Myometrial cell (primary cell): ENCODE measurements around the gene RAB3A. TPM values are rescaled to one million over a fixed set of nuclear protein-coding genes. Genes with fewer than 3 reads are reported as not detected.

ENCODE experiments used
- total RNA-seq: library from RNA; depleted of rRNA; stranded (reverse); fragments of >200 nt; gene quantifications from 2 replicates; pipeline ENCODE4 v1.2.3, GENCODE V29; 2015

Gene RAB3A, protein sequence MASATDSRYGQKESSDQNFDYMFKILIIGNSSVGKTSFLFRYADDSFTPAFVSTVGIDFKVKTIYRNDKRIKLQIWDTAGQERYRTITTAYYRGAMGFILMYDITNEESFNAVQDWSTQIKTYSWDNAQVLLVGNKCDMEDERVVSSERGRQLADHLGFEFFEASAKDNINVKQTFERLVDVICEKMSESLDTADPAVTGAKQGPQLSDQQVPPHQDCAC
- 0.18 and 1.4 TPM in 2 replicates for total RNA-seq

DNA sequence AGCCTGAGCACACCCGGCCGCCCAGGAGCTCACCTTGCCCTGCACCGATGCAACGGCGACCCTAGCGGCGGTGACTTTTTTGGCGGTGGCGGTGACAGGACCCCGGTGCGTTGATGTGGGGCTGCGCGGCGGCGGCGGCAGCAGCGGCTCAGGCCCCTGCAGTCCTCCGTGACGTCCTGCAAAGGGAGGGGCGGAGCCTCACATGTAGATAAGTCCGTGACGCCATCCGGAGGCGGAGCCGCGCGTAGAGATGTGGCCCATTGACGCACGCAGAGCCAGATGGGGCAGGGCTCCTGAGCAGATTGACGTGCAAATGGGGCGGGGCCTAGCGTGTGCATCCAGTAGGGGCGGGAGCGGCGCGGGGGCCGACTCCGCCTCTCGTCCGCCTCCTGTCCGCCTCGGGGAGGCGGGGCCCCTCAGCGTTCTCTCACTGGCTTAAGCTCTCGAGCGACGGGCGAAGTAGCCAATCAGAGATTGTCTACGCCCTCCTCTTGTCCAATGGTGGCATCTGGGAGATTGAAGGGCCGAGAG, at the start of gene RAB3A:
RAB3A (minus strand) TSS at position 180 of the 531 bp plus-strand sequence. CDS start 1,302 bp downstream, outside the sequence.

DNA sequence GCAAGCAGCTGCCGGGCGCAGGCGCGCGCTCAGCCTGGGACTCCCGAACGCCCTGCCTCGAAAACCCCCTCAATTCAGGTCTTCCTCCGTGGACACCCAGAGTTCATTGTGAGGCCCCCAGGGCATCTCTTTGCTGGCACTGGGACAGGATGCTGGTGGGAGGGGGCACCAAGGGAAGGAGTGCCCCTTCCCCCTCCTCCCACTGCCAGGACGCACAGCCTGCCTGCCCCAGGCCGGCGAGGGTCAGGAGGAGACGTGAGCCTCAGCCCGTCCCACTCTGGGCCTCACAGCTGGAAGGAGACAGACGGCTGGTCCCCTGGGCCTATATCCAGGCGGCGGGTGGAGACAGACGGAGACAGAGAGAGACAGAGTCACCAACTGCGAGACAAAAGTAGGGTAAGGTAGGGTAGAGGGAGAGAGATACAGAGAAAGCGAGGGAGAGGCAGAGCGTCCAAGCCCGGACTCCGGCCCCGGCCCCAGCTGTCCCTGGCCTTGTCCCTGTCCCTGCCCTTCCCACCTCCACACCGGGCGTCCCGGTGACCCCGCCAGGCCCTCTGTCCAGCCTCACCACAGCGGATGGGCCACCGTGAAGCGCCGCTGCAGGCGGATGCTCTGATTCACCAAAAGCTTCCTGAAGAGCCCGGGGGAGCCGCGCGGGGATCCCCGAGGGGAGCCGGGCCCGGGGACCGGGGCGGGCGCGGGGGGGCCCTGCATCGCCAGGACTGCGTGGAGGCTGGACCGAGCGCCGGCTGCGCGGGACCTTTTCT, 22.0 kb upstream of the RAB3A start, which contains the start of gene PDE4C:
PDE4C (minus strand) TSS at position 737 of the 767 bp plus-strand sequence; CDS start at position 714, 23 bp downstream.

DNA sequence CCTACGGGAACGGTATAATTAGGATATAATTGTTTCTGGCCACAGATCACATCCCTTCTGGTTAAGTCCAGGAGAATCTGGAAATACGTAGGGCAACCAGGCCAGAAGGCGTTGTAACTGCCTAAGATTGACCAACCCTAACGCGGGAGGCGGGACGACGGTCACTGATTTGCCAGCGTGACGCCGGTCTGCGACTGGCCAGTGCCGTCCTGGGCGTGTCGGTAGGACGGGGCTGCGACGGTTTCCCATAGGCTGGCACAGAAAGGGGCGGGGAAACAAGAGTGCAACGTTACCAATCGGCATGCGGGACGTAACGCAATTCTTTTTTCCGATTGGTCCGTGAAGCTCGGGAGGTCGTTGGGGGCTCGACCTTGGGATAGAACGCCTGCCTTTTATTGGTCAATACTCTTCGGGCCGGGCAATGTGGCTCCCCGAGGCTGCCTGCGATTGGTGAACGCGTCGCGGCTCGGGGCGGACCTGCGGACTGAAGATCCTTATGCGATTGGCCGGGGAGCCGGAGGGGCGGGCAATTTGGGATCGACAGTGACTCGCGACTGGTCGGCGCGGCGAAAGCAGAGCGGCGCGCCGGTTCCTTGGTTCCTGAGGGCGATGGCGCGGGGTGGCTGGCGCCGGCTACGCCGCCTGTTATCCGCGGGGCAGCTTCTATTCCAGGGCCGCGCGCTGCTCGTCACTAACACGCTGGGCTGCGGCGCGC, 11.0 kb downstream of the RAB3A start, which contains the start of gene MPV17L2:
MPV17L2 (plus strand) TSS at position 546 of the 715 bp plus-strand sequence; CDS start at position 610, 64 bp downstream.

DNA sequence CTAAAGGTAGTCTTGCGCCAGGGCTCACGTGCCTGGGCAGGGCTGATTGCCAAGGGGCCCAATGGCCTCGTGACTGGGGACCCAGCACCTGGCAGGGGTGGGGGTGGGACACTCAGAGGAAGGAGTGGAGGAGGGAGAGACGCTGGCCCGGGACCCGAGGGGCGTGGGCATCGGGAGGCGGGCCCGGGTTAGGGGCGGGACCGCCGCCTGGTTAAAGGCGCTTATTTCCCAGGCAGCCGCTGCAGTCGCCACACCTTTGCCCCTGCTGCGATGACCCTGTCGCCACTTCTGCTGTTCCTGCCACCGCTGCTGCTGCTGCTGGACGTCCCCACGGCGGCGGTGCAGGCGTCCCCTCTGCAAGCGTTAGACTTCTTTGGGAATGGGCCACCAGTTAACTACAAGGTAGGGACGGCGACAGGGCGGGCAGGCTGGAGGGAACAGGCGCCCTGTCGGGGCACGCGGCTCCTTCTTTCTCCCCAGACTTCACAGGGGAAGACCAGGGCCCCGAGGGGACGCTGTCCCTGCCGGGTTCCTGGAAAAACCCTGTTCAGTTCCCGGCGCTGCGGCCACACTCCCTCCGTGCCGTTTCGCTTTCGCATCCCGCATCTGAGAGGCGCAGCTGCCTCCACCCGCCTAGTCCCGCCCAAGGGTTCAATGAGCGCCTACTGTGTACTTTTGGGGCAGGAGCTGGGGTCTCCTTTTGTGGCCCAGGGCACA, 30.1 kb downstream of the RAB3A start, which contains the start of gene IFI30:
IFI30 (plus strand) TSS at position 242 of the 717 bp plus-strand sequence; CDS start at position 271, 29 bp downstream.

DNA sequence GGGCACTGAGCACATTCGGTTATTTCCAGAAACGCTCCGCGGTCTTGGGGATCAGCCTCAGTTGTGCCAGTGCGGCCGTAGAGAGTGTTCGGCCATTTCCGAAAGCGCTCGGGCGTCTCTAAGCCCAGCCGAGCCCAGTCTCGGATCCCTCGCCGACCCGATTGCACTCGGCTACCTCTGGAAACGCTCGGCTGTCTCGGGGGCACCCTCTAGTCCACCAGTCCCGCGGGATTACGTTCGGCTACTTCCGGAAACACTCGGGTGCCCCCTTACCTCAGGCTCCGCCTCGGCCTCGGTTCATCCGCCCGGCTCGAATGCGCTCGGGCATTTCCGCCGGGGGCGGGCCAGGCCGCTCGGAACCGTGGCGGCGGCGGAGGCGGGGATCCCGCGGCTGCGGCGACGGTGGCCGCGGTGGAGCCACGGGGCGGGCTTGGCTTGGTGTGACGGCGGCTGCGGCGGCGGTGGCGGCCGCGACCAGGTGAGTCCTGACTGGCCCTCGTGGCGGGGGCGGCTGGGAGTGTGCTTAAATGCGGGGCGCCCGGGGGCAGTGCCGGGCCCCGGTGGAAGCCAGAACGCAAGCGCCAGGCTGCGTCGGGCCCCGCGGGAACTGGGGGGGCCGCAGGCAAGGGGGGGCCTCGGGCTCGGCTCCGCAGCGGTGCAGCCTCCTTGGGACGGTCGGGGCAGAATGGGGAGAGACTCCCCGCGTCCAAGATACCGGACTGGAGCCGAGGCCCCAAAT, 50.9 kb downstream of the RAB3A start, which contains the start of gene PIK3R2:
PIK3R2 (plus strand) TSS at position 347 of the 739 bp plus-strand sequence. CDS start 2,717 bp downstream, outside the sequence.

Other genes with a start within 250 kb of the RAB3A start
- not detected in 2 replicates for gene KCNN1, start 236.9 kb downstream of the RAB3A start, total RNA-seq
- 8.3 and 14.7 TPM in 2 replicates for gene ARRDC2, start 195.9 kb downstream of the RAB3A start, total RNA-seq
- 0.18 TPM in 1 of 2 replicates, not detected in the other for gene IL12RB1, start 117.1 kb downstream of the RAB3A start, total RNA-seq
- gene MAST3, start 106.3 kb downstream of the RAB3A start, total RNA-seq: 4.3 and 7.2 TPM in 2 replicates
- 13.8 and 19.1 TPM in 2 replicates for gene PIK3R2, start 50.9 kb downstream of the RAB3A start, total RNA-seq
- gene IFI30, start 30.2 kb downstream of the RAB3A start, total RNA-seq: not detected in 2 replicates
- gene MPV17L2, start 10.8 kb downstream of the RAB3A start, total RNA-seq: 15.0 and 45.7 TPM in 2 replicates
- gene PDE4C, start 22.4 kb upstream of the RAB3A start, total RNA-seq: not detected in 2 replicates
- 2.0 TPM in 1 of 2 replicates, not detected in the other for gene IQCN, start 70.4 kb upstream of the RAB3A start, total RNA-seq
- 212 and 278 TPM in 2 replicates for gene JUND, start 77.6 kb upstream of the RAB3A start, total RNA-seq
- gene LSM4, start 119.0 kb upstream of the RAB3A start, total RNA-seq: 319 and 384 TPM in 2 replicates
- gene PGPEP1, start 136.6 kb upstream of the RAB3A start, total RNA-seq: 13.3 and 22.0 TPM in 2 replicates
- gene GDF15, start 182.1 kb upstream of the RAB3A start, total RNA-seq: 92.8 and 101 TPM in 2 replicates
- 0.18 TPM in 1 of 2 replicates, not detected in the other for gene LRRC25, start 193.6 kb upstream of the RAB3A start, total RNA-seq
- 178 and 184 TPM in 2 replicates for gene SSBP4, start 215.4 kb upstream of the RAB3A start, total RNA-seq
- 25.7 and 38.8 TPM in 2 replicates for gene ISYNA1, start 234.1 kb upstream of the RAB3A start, total RNA-seq